Stimulated activated CD4-positive, alpha-beta T cell treated with anti-CD3 and anti-CD28 coated beads, TNF-alpha, amount 100 ng/mL, for 24 hours (primary cell): ENCODE results near the gene MYADM.

Source experiments
- DNase-seq, 3 experiments: peaks; one replicate each; pipeline ENCODE4 v3.0.0-alpha.2; 2020; ENCODE audit warnings: low read depth in 3 of 3

The MYADM gene

DNA sequence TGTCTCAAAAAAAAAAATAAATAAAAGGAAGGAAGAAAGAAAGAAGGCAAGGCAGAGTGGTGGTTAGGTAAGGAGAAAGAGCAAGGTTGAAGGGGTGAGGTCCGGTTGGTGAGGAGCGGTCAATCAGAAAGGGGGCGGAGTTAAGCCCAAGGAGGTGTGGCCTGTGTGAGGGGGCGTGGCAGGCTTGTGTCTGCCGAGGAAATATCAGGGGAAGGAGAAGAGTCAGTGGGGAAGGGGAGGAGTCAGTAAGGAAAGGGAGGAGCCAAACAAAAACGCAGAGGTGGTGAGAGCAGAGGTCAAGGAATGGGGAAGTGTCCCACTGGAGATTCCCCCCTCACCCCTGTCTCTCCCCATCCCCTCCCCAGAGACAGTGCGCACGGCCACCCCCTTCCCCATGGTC is 47.3 kb downstream of the MYADM start:
- DNase-seq = no peak

DNA sequence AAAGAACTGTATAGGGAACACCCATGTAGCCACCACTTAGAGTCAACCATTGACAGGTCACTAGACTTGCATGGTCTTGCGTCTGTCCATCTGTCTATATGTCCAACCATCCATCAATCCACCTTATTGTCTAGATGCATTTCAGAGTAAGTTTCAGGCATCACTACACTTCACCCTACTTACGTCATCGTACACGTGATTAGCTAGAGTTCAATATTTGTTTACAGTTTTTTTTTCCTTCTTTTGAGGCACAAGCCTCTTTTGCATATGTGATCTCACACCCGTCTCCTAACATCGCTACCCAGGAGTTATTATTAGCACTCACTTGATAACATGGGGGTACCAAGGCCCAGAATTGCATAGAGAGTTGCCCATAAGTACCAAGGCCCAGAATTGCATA is 48.3 kb downstream of the MYADM start:
- no peak for DNase-seq

DNA sequence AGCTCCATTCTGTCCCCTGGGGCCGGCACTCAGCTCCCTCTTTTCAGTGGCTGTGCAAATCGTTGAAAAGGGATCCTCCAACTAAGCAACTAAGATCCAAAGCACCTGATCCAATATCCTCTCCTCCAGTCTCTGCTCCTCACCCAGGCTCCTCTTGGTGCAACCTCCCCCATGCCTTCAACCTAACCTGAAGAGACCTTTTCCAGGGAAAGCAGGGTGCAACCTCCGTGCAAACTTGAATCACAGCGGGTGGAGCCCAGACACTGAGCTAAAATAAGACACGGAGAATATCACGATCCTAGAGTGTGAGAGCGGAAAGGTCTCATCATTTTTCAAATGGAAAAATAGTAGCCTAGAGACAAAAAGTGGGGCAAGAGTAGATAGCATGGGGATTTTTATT is 49.7 kb downstream of the MYADM start:
- no peak for DNase-seq
